Measurements from ENCODE around the gene WNK2. TPM values are rescaled to one million over a fixed set of nuclear protein-coding genes. Genes with fewer than 3 reads are reported as not detected.

The WNK2 gene
- total RNA-seq, 1 experiment from 2014 or later, result 69.4 TPM

GRCh38 chr9:93308676-93309075 is 124.7 kb downstream of the WNK2 start:
- H4K5ac ChIP-seq (ENCODE audit: insufficient read length, low read depth, low read length), result no peak overlapping the region
- Mint-ChIP-seq H3K4me1 (peaks cover 10 to 11% of the 10 kb centered on the region in 2 experiments), H3K9me3 (no peaks in the 10 kb centered on the region), H3K27me3 (ENCODE audit: low read depth) (no peaks in the 10 kb centered on the region; the same call in none of the 2 replicates), H3K27ac (no peak overlapping the region), H3K4me3 (no peak overlapping the region), H3K36me3 (ENCODE audit: insufficient read depth in 1 of 3, low read depth in 3 of 3) (peaks cover 5 to 24% (median 12%) of the 10 kb centered on the region in 3 experiments; a peak in 6 of 7 replicates)
- H3K79me2 ChIP-seq (ENCODE audit: insufficient read depth, low read length), result no peaks in the 10 kb centered on the region
- H3K4me2 ChIP-seq (ENCODE audit: insufficient read depth, insufficient read length, low read length), result no peak overlapping the region
- H3K27me3 ChIP-seq (ENCODE audit: insufficient read depth, low read length), result no peaks in the 10 kb centered on the region
- WGBS (ENCODE audit: extremely low coverage, insufficient read length, low lambda C conversion rate), result no CpG with 5 or more reads among the region's 7 CpGs
- H3K23ac ChIP-seq (ENCODE audit: insufficient read length, low read depth, low read length), result no peak overlapping the region
- H3K18ac ChIP-seq (ENCODE audit: insufficient read length, low read depth, low read length), result no peak overlapping the region
- H2BK5ac ChIP-seq (ENCODE audit: insufficient read length, low read length), result no peak overlapping the region
- TF ChIP-seq CTCF (conservative IDR thresholded peaks at IDR 0.05), result no peak
- H3T11ph ChIP-seq (ENCODE audit: low read length), result no peak overlapping the region
- H2BK12ac ChIP-seq (ENCODE audit: insufficient read length, low read depth, low read length), result no peak overlapping the region
- H3K9me3 ChIP-seq (ENCODE audit: control insufficient read depth, low read depth, low read length), result peaks cover 7% of the 10 kb centered on the region
- H2BK15ac ChIP-seq (ENCODE audit: low read depth, low read length), result no peak overlapping the region
- H2AK5ac ChIP-seq (ENCODE audit: insufficient read length, low read length), result no peak overlapping the region
- no peak overlapping the region for H3K14ac ChIP-seq (ENCODE audit: insufficient read depth, low read length)
- H3K23me2 ChIP-seq (ENCODE audit: insufficient read length, low read depth, low read length, poor library complexity, severe bottlenecking), result no peaks in the 10 kb centered on the region
- no peak overlapping the region for H3K4ac ChIP-seq (ENCODE audit: low read depth, low read length)
- H4K8ac ChIP-seq (replicated peaks; ENCODE audit: insufficient read length, low read depth, low read length), result no peak overlapping the region
- H3K56ac ChIP-seq (ENCODE audit: insufficient read length, low read depth, low read length), result no peak overlapping the region
- no peak overlapping the region for H3K27ac ChIP-seq (ENCODE audit: insufficient read length, low read depth, low read length)
- DNase-seq, result peak; percentile 23
- no peak overlapping the region for H2BK20ac ChIP-seq (ENCODE audit: low read depth, low read length, poor library complexity, severe bottlenecking)
- H4K91ac ChIP-seq (ENCODE audit: insufficient read length, low read depth, low read length), result no peak overlapping the region
- no peak overlapping the region for H2BK120ac ChIP-seq (ENCODE audit: low read depth, low read length, poor library complexity, severe bottlenecking)
- H4K20me1 ChIP-seq (ENCODE audit: control insufficient read depth, insufficient read depth, insufficient read length), result no peaks in the 10 kb centered on the region
- H3K4me1 ChIP-seq (ENCODE audit: insufficient read depth, low read length), result no peaks in the 10 kb centered on the region
- H3K79me1 ChIP-seq (ENCODE audit: insufficient read depth, low read depth, low read length, poor library complexity, severe bottlenecking), result no peaks in the 10 kb centered on the region
- H2AFZ ChIP-seq (ENCODE audit: low read length), result no peak overlapping the region
- H3K9ac ChIP-seq (ENCODE audit: extremely low read depth, insufficient read length, low read length), result no peak overlapping the region

Data from H9 (cell line).